Measurements from ENCODE around the gene CABLES2. TPM values are rescaled to one million over a fixed set of nuclear protein-coding genes. Genes with fewer than 3 reads are reported as not detected.

CABLES2 gene
- total and polyA plus RNA-seq, 2 of the 4 experiments (the other 2 are of a cell fraction), result 1.4 to 5.1 TPM

DNA sequence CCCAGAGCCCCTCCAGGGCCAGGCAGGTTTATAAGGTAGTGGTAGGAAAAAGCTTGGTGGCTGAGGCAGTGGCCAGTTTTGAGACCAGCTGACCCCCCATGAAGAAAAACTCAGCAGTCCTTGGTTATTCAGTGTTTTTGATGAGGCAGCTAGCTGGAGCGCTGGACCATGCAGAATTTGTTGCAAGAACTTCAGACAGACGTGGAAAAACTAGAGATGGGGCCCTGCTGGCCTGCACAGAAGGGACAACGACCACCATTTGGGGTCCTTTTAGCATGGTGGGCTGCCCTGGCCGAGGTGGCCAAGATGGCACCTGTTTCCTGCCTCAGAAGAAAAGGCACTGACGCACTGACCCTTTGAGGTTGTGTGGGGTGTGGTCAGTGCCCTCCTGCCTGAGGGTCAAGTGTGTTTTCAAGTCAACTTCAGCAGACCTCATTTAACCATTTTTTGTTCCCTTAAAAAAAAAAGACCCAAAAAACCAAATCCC lies 17.4 kb downstream of the CABLES2 start:
- in situ Hi-C loops (cut with MboI; ENCODE audit: low sequenced_read_pairs) (loop anchor here (25.0 kb wide), 1 partner anchor 377 kb away; no protein-coding TSS in a partner anchor), intact Hi-C loops (cut with micrococcal nuclease) (loop anchor here (10.0 kb wide), 1 partner anchor 375 kb away; no protein-coding TSS in a partner anchor), dilution Hi-C loops (cut with HindIII; ENCODE audit: low sequenced_read_pairs, unreplicated experiment) (loop anchor here (25.0 kb wide), 1 partner anchor 102 kb away; no protein-coding TSS in a partner anchor)
- Histone ChIP-seq H3K27me3 (ENCODE audit: control insufficient read depth, insufficient read depth, low read length) (no peaks in the 10 kb centered on the region), H2BK120ac (ENCODE audit: low read depth, low read length) (no peak overlapping the region), H4K20me1 (ENCODE audit: insufficient read depth, low read length) (peaks cover 44% of the 10 kb centered on the region), H2AK9ac (replicated peaks; ENCODE audit: low read depth, low read length, poor library complexity) (peak overlapping the region; percentile 14), H2BK15ac (ENCODE audit: low read depth, low read length) (no peak overlapping the region), H3K18ac (ENCODE audit: low read depth, low read length) (no peak overlapping the region), H3K36me3 (ENCODE audit: control insufficient read depth, insufficient read depth, low read length) (peaks cover 47% of the 10 kb centered on the region), H3K14ac (replicated peaks; ENCODE audit: low read depth, low read length) (no peak overlapping the region), H3K9me1 (ENCODE audit: insufficient read depth, low read length) (0 out of 2 replicates have a peak, but pooled peaks cover 4% of the 10 kb centered on the region), H3K4me2 (ENCODE audit: low read depth, low read length) (no peak overlapping the region), H4K8ac (ENCODE audit: low read depth in 2 of 2, low read length in 2 of 2) (no peak overlapping the region), H3K79me1 (ENCODE audit: low read depth in 1 of 2, low read length in 2 of 2) (peaks cover 26 to 46% of the 10 kb centered on the region in 2 experiments), H3K23ac (ENCODE audit: low read depth, low read length) (no peak overlapping the region), H3K9me3 (ENCODE audit: control insufficient read depth, insufficient read depth, low read length) (no peaks in the 10 kb centered on the region), H3K27ac (ENCODE audit: insufficient read depth, low read length) (no peak overlapping the region), H3K9ac (ENCODE audit: low read depth, low read length) (no peak overlapping the region), H3K4ac (ENCODE audit: low read depth, low read length) (no peak overlapping the region), H3K4me3 (ENCODE audit: insufficient read depth, low read depth, low read length) (no peak overlapping the region), H3K4me1 (ENCODE audit: control insufficient read depth, insufficient read depth, low read length) (peaks cover 5% of the 10 kb centered on the region), H3K56ac (ENCODE audit: extremely low read depth, insufficient read depth, low read length) (no peak overlapping the region), H4K5ac (ENCODE audit: low read depth, low read length) (no peak overlapping the region), H2AK5ac (ENCODE audit: low read depth, low read length) (no peak overlapping the region), H2BK5ac (ENCODE audit: low read depth, low read length, poor library complexity, severe bottlenecking) (no peak overlapping the region), H4K91ac (ENCODE audit: insufficient read depth, low read depth, low read length) (no peak overlapping the region), H2AFZ (replicated peaks; ENCODE audit: low read length, poor library complexity) (no peak overlapping the region), H2BK20ac (ENCODE audit: low read depth, low read length) (no peak overlapping the region)
- TF ChIP-seq FOS (IDR thresholded peaks at IDR 0.05; ENCODE audit: low read depth, low read length), result no peak
- no peak for TF ChIP-seq CHD1 (IDR thresholded peaks at IDR 0.05; ENCODE audit: low read depth, low read length)
- no peak for TF ChIP-seq MAFK (IDR thresholded peaks at IDR 0.05; ENCODE audit: low read depth, low read length)
- TF ChIP-seq MAZ (IDR thresholded peaks at IDR 0.05; ENCODE audit: borderline replicate concordance, low read depth, low read length), result no peak
- no peak for TF ChIP-seq POLR2A (IDR thresholded peaks at IDR 0.05; ENCODE audit: low read depth, low read length)
- TF ChIP-seq CEBPB (IDR thresholded peaks at IDR 0.05; ENCODE audit: low read depth, low read length), result no peak
- TF ChIP-seq NFE2L2 (IDR thresholded peaks at IDR 0.05; ENCODE audit: low read depth, low read length), result no peak
- no peak for TF ChIP-seq SMC3 (IDR thresholded peaks at IDR 0.05; ENCODE audit: low read depth, low read length)
- TF ChIP-seq, protein P1, sequence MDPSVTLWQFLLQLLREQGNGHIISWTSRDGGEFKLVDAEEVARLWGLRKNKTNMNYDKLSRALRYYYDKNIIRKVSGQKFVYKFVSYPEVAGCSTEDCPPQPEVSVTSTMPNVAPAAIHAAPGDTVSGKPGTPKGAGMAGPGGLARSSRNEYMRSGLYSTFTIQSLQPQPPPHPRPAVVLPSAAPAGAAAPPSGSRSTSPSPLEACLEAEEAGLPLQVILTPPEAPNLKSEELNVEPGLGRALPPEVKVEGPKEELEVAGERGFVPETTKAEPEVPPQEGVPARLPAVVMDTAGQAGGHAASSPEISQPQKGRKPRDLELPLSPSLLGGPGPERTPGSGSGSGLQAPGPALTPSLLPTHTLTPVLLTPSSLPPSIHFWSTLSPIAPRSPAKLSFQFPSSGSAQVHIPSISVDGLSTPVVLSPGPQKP (IDR thresholded peaks at IDR 0.05; ENCODE audit: borderline replicate concordance, low read depth, low read length), result no peak
- no peak for TF ChIP-seq RFX5 (IDR thresholded peaks at IDR 0.05; ENCODE audit: low read depth, low read length)
- TF ChIP-seq BHLHE40 (IDR thresholded peaks at IDR 0.05; ENCODE audit: low read depth, low read length), result no peak
- ChIA-PET CTCF (no interaction called here), POLR2A (ENCODE audit: unreplicated experiment) (no interaction called here)
- 100% methylated on average over 2 of the region's 5 CpGs; no CpG with 5 or more reads in 1 of the 2 experiments for WGBS, 2 experiments (ENCODE audit: extremely low coverage in 2 of 2, insufficient read length in 1 of 2)
- no TSS peak for BruUV-seq (replicated peaks)
- DNase-seq (no peak), ATAC-seq (ENCODE audit: low read depth) (no peak)

Data from IMR-90 (cell line).